HK-2 (cell line): ENCODE results near the gene LPAR6.

Source experiments
- DNase-seq: peaks from one replicate; pipeline ENCODE4 v3.0.0-alpha.2; 2018; ENCODE audit not compliant: unreplicated experiment

LPAR6 gene

DNA sequence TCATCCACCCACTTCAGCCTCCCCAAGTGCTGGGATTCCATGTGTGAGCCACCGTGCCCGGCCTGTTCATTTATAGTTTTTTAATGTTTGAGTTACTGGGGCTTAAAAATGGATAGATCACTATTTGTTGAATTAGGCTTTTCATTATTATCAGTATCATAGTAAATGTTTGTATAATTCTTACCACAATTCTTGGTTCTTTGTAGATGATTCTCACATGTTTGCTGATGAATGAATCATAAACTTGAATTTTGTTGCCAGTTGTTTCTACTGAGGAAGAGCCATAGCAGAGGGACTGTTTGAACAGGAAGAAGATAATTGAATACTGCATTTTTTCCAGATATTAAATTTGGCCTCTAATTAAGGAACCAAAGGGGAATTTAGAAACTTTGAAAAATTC lies 2.6 kb upstream of the LPAR6 start:
- no peak for DNase-seq

DNA sequence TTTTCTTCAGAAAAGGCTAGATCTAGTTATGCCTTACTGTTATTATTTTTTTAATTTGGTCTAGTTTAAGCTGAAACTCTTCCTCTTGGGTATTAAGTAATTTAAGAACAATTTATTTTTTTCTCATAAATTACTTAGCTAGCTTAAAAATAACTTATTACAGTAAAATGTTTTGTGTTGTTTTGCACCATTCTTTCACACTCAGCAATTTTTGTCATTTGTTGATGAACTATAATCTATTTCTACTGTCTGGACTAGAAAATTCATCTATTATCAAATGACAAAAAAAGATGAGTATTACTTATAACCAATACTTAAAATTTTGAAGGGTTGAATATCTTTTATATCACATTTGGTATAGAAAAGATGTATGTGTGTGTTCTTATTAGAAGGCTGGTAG lies 1.6 kb upstream of the LPAR6 start:
- DNase-seq, result no peak

DNA sequence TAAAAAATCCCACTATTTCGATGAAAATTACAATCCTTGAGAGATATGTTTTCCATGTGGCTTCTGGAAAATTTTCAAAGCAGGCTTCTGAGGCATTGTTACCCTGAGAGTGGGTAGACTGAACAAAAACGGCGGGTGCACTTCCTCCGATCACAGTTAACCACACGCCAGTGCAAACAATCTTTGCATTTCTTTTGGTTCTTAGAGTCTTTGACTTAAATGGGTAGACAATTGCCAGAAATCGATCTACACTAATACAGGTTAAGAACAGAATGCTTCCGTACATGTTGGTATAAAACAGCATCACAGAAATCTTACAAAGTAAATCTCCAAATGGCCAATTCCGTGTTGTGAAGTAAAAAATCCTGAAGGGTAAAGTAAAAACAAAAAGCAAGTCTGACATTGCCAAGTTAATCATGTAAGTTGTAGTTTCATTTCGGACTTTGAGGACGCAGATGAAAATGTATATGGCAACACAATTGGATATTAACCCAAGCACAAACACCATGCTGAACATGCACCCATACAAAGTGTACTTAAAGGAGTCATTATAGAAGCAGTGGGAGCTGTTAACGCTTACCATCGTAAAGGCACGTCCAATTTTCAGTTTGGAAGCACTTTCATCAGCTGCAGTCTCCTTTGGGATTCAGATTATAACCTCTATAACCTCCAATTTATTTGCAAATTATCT lies 927 bp downstream of the LPAR6 start:
- DNase-seq, result no peak

DNA sequence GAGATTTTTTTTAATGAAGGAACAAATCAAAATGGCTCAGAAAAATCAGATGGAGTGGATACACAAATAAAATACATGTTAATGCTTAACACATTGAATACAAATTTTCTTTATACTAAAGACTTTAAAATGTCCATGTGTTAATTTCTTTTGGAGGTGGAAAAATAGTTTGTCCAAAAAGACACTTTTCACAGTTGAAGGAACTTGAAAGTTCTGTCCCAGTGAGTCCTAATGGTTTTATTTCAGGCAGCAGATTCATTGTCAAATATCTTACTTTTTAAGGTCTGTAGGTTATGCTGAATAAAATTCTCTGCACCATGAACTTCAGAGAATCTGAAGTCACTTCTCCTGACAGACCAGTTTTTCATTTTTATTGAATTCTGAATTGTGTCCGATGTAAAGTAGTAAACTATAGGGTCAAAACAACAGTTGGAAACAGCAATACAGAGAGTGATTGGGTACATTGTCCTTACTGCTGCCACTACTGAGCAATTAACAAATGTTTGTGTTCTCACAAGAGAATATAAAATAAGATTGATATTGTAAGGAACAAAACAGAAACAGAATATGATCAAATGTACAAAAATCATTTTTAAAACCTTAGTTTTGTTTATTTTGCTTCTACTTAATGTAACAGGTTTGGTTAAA lies 1.6 kb downstream of the LPAR6 start:
- DNase-seq, result no peak

DNA sequence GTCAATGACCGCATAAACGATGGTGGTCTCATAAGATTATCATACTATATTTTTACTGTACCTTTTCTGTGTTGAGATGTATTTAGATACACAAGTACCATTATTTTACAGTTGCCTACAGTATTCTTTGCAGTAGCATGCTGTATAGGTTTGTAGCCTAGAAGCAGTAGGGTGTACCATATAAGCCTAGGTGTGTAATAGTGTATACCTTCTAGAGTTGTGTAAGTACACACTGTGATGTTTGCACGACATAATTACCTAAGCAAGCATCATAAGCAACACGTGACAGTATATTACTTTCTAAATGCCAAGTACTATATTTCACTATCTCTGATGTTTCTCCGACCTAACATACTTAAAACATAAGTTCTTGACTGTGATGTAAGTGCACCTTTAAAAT lies 2.7 kb downstream of the LPAR6 start:
- no peak for DNase-seq

DNA sequence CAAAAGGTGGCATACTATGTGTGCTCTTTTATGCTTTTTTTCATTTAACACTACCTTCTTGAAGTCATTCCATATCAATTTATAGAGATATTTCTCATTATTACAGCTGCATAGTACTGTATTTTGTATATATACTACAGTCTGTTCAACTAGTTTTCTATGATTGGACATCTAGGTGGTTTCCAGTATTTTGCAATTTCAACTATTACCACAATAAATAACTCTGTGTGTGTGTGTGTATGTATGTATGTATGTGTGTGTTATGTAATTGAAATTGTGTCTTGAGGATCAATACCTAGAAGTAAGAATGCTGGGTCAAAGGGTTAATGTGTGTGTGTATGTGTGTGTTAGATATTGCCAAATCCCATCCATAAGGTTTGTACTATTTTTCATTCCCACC lies 7.0 kb downstream of the LPAR6 start:
- DNase-seq, result no peak

DNA sequence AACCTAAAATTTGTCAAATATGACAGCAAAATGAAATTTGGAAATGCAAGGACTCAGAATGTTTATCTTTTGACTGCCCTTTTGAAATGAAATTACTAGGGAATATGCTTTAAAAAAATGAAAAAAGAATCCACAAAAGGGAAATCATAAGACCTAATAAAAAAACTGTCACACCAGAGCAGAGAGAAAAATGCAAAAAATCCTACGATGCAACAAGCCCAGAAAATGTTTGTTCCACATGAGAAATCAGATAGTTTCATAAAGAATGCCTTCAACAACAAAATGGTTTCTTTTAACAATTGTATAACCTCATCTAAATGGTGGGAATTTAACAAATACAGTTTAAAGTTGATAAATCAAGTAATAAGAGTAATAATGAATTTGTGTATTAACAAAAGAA lies 8.0 kb downstream of the LPAR6 start:
- no peak for DNase-seq

DNA sequence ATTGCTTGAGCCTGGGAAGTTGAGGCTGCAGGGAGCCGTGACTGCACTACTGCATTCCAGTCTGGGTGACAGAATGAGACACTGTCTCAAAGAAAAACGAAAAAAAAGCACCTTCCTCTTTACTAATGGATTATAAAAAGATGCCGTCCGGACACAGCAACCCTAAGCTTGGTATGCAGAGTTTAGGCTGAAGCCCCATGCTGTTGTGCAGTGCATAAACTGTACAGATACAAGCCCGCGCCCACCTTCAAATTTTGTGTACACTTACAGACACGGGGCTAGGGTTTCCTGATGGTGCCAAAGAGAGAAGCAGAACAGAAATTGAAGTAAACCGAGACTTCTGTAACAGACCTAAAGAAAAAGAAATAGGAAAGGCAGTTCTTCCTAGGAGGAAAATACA lies 9.0 kb downstream of the LPAR6 start:
- DNase-seq, result no peak

DNA sequence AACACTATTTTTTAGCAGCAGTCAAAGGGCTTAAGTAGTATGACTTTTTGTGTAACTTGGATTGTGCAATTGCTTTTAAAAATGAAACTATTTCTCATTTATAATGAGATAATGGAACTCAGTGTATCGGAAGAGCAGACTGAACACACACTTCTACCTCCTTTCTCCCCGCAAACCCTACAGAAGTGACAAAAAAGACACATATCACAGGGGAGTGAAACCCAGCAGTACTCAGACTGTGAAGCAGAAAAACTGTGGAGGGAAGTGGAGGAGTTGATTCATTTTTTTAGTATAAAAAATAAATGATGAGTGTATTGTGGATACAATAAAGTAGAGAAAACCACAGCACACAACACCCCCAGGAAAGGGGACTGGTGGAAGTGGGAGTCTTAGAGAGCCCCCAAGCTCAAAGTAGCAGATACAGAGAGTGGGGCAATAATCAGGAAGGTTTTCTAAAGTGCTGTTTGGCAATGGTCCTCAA lies 9.7 kb downstream of the LPAR6 start:
- DNase-seq, result no peak

DNA sequence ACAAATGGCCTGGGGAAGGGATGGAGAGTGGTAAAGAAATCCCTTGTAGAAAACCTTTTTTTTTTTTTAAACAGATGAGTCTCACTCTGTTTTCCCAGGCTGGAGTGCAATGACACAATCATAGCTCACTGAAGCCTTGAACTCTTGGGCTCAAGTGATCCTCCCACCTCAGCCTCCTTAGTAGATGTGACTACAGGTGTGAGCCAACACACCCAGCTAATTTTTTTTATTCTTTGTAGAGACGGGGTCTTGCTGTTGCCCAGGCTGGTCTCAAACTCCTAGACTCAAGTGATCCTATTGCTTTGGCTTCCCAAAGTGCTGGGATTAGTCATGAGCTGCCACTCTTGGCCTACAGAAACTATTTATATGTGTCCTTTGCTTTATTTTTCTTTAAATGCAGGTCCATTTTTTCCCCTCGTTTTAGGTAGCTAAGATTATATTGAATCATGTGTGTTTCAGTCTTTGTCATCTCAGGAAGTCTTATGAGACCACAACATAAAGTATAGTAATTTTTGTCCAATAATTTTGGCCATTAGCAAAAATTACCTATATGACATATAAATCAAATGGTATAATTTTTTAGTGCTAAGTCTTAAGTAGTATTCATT lies 10.5 kb downstream of the LPAR6 start:
- DNase-seq, result no peak

DNA sequence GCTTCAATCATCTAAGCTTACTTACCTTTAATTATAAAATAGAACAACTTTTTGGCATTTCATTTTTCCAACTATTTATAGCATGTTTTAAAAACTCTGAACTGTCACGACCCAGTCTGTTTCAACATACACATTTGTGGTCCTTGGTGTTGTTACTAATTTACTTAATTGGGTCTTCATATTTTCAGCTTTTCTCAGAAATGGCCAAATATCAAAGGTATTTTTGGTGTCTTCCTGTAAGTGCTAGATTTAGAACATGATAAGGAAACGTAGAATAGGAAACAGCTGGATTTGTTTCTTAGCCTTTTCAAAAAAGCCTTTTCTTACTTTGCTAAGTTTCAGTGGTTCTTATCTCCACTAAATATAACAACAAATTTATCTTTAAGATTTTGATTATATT lies 11.4 kb downstream of the LPAR6 start:
- DNase-seq, result no peak

DNA sequence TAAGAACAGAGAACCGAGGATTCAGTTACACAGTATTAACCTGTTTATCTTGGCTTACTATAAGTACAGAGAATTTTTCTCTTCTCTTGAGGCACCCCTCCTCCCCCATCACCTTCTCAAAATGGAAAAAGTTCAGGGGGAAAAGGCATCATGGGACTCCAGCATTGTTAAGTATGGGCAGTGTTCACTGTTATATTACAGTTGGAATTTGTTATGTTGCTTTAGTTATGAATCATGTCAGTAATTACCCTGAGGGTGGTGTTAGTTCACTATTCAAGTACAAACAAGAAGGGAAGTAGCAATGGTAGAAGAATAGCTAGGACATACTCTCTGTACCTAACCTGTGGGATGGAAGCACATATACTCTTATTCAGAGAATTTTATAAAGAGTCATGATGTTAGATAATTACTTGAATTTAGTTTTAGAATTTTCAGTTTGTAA lies 12.0 kb downstream of the LPAR6 start:
- no peak for DNase-seq

DNA sequence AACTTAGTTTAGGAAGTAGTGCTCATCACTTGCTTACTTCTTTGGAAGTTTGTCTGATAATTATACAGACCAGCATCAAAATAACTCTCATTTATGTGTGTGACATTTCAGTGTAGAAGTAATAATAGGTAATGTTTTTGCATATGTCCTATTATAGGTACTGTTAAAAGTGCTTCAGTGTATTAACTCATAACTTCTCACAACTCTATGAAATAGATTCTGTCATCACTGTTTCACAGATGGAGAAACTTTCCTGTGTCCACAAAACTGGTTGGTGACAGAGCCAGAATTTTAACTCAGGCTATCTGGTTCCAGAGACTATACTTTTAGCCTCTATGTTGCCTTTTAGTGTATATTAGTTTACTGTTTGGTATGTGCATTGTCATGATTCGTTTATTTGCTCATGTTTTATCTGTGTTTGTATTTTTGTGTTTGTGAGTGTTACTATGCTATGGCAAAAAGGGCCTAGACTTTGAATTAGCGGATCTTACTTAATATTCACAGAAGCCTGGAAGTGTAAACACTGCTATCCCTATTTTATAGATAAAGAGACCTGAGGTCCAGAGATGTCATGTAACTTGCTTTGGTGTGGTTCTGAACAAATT lies 12.7 kb downstream of the LPAR6 start:
- no peak for DNase-seq

DNA sequence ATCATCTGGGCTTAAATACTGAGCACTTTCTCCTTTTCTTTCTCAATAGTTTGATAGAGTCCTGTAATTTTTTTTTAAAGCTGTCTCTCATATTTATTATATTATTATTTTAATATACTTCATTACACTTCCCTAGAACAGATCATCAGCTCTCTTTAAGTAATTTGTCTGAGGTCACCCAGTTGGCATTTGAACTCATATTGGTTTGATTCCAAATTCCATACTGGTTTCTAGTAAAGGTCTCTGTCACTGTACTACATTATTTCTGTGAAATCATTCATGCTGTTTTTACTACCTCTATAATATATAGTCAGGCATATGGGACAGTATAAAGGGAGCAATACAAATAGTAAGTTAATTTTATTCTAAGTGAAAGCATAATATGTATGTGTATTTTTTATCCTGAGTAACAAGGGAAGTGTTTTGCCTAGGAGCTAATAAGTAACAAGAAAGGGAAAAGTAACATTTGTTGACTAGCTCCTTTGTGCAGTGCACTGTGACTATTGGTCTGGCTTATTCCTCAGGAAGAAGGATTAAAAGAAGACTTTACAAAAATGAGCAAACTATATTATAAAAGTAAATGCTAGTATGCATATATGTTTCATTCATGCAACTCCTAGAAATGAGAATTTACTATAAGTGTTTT lies 14.3 kb downstream of the LPAR6 start:
- no peak for DNase-seq

DNA sequence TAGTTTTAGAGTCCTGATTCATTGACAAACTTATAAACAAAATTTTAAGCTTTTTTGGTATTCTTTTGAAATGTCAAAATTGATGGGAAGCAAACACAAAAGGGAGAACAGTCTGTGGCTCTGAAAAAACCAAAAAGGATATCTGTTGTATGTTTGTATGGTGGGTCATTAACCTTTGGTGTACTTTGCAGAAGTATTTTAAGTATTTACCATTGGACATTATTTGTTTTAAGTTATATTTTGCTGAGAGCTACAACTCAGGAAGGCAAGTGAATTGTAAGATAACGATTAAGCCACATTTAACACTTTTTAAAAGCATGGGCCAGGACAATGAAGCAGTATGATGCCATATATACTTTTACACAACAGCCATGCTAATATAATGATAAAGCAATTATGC lies 15.2 kb downstream of the LPAR6 start:
- DNase-seq, result no peak

DNA sequence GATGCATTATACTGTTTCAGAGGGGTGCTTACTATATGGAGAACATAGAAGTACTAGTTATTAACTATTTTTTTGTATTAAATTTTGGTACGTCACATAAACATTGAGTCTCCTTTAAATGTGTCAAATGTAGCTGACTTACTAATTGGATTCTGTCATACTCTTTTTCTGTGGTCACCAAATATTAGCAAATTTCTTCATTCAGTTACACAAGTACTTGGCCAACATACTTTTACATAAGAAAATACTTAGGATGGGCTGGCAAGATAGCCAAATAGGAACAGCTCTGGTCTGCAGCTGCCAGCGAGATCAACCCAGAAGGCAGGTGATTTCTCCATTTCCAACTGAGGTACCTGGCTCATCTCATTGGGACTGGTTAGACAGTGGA lies 19.2 kb downstream of the LPAR6 start:
- DNase-seq, result no peak

DNA sequence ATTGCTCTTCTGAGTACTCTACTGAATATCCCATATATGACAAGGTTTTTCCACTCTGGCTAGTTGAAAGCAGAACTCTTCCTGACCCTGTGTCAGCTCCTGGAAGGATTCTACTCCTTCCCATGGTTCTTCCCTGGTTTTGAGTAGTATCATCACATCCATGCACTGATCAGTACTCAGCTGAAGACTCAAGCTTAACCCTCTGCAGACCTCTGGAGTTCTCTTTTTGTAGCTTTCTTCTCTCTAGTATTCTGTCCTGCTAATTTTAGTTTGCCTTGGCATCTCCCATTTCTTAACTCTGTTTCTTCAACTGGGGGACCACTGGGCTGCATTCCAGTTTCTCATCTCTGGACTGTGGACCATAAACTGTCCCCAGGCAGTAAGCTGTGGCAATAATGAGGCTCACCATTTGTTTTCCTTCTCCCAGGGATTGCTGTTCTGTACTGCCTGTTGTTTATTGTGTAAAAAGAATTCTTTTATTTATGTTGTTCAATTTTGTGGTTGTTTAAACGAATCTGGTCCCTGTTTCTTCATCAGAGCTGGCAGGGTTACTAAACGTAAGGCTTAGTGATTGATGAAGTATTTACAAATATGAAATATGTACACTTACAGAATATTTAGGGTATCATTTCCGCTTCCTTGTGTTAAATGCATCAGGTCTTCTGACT lies 19.7 kb downstream of the LPAR6 start:
- no peak for DNase-seq

DNA sequence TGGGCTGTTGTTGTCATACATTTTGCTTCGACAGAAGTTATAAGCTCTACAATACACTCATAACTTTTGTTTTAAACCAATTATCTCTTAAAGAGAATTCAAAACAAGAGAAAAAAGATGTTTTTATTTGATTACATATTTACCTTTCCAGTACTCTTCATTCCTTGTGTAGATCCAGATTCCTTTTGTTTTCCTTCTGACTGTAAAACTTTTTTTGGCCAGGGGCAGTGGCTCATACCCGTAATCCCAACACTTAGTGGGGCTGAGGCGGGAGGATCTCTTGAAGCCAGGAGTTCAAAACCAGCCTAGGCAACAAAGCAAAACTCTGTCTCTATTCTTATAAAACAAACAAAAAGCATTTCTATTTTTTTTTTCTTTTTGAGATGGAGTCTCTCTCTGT lies 21.7 kb downstream of the LPAR6 start:
- DNase-seq, result no peak

DNA sequence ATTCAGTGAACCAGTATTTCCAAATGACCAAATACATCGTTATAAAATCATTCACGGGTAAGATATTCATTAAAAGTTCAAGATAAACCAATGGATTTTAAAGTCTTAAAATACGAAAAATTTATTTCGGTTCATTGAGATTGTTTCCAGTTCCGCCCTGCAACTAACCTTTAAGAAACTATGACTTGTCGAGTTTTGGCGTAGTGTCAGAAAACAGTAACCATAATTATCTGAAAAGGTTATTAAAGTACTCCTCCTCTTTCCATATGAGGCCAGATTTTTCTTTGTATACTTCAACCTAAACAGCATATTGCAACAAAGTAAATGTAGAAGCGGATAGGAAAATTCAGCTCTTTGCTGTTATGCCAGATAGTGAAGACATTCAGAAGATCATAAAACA lies 26.1 kb downstream of the LPAR6 start:
- no peak for DNase-seq

DNA sequence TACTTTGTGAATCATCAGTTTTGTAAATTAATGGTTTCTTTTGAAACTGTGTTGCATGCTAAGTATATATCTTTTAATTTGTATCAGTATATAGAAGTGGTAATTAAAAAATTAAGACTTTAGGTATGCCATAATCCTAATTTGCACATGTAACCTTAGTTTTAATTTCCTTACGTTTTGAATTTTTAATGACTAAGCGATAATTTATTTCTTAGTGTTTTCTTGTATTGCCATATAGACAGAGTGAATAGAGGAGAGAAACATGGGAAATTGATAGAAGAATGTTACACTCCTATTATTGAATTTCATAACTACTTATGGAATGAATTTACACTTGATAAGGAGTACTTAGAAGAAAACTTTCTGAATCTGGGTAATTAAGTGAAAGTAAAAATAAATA lies 29.5 kb downstream of the LPAR6 start:
- DNase-seq, result no peak

DNA sequence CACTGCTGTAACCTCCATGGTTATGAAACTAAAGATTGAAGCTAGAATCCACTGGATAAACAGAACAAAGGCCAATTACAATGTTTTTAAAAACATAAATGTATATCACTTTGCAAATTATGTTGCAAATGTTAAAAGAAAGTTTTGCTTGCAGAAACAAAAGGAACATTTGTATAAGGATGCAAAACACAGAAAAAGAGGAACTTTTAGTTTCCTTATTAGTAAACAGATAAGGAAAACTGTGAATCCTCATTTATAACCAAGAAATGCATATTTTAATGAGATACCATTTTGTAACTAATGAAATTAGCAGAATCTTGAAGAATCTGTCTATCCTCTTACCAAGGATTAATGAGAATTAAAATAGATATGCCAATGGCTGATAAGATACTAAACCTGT lies 32.3 kb downstream of the LPAR6 start:
- no peak for DNase-seq

DNA sequence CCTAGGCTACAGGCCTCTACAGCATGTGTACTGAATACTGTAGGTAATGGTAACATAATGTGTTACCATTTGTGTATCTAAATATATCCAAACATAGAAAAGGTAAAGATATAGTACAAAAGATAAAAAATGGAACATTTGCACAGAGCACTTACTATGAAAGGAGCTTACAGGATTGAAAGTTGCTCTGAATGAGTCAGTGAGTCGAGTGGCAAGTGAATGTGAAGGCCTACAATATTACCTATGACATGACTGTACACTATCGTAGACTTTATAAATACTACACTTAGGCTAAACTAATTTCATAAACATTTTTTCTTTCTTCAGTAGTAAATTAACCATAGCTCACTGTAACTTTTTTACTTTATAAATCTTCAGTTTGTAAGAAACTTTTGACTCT lies 35.1 kb downstream of the LPAR6 start:
- no peak for DNase-seq
